Measurements from ENCODE around the gene GRK3. TPM values are rescaled to one million over a fixed set of nuclear protein-coding genes. Genes with fewer than 3 reads are reported as not detected.
"Not testable (repeated sequence)": the region's sequence is repeated elsewhere in the genome, so short reads cannot be mapped to it uniquely, and the experiment has no call there.

The GRK3 gene
- total and polyA plus RNA-seq, 10 of the 15 experiments (the other 5 are each of a cell fraction or from before 2014, with no cell fraction given), result 3.1 to 35.1 (median 14.7) TPM

DNA sequence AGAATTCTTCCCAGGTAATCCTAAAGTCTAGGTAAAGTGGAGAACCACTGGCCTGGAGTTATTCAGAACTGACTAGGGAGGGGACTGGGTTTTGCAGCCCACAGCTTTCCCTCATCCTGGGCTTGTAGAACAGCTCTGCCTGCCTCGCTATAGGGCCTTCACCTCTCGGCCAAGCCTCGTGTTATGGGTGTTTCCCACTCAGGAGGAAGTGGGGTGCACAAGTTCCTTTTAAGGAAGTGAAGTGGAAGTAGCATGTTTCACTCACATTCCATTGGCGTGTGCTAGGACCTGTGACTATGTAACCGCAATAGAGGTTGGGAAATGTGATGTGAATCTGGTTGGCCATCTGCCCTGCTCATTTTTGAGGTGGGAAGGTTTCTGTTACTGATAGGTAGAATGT, 20.5 kb downstream of the GRK3 start:
- WGBS (ENCODE audit: insufficient coverage, insufficient replicate concordance, low lambda C conversion rate, missing lambda C conversion rate), result 42% methylated on average over 5 of the region's 5 CpGs
- POLR2A ChIA-PET; H3K4me3 ChIP-seq; in situ Hi-C loops (cut with MboI); H2AFZ ChIP-seq (ENCODE audit: control insufficient read depth, low read depth, low read length); H3K9me3 ChIP-seq (replicated peaks; ENCODE audit: control insufficient read depth, insufficient read depth, low read length); FAIRE-seq; H3K4me1 ChIP-seq (ENCODE audit: control insufficient read depth, insufficient read depth, low read length); H3K4me2 ChIP-seq (ENCODE audit: control insufficient read depth, insufficient read depth); BruUV-seq (replicated peaks); DNase-seq (ENCODE audit: low read depth, low spot score); intact Hi-C loops (cut with micrococcal nuclease; ENCODE audit: unreplicated experiment); H3K9ac ChIP-seq (ENCODE audit: control insufficient read depth, insufficient read depth, low read length); H3K27ac ChIP-seq (ENCODE audit: control insufficient read depth, insufficient read depth); CTCF ChIA-PET; H4K20me1 ChIP-seq (ENCODE audit: control insufficient read depth, insufficient read depth); H3K36me3 ChIP-seq (ENCODE audit: control insufficient read depth in 2 of 2, insufficient read depth in 2 of 2, low read length in 1 of 2); H3K27me3 ChIP-seq (replicated peaks in 1 of 2; ENCODE audit: control insufficient read depth in 2 of 2, insufficient read depth in 2 of 2, low read length in 1 of 2): not testable (repeated sequence)
- RAD21 ChIA-PET (ENCODE audit: unreplicated experiment), result interaction anchor here (1.2 kb wide), 1 partner anchor 41 kb away, joined by 4 read pairs; no protein-coding TSS in a partner anchor
- peak; percentile 50 for ATAC-seq
- SMC1A ChIA-PET (ENCODE audit: uncharacterized antibody, unreplicated experiment), result interaction anchor here (0.6 to 1.6 kb wide), 3 partner anchors 17 to 112 kb away, joined by 3 to 5 read pairs (median 3); no protein-coding TSS in a partner anchor
- H3K79me2 ChIP-seq (ENCODE audit: control insufficient read depth, insufficient read depth, low read length), result peaks cover 10% of the 10 kb centered on the region
- TF ChIP-seq SRF (IDR thresholded peaks at IDR 0.05; ENCODE audit: low read depth in 2 of 2, low read length in 2 of 2), result 0 out of 4 replicates have a peak, but pooled peaks of 1 of the 2 experiments have one; percentile 28

DNA sequence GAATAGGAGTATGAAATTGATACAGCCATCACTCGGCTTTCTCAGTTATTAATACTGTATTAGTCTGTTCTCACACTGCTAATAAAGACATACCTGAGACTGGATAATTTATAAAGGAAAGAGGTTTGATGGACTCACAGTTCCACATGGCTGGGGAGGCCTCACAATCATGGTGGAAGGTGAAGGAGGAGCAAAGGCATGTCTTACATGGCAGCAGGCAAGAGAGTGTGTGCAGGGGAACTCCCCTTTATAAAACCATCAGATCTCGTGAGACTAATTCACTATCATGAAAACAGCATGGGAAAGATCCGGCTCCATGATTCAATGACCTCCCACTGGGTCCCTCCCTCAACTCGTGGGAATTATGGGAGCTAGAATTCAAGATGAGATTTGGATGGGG, 25.2 kb downstream of the GRK3 start:
- H3K9me3 ChIP-seq (replicated peaks; ENCODE audit: control insufficient read depth, insufficient read depth, low read length); H4K20me1 ChIP-seq (ENCODE audit: control insufficient read depth, insufficient read depth); intact Hi-C loops (cut with micrococcal nuclease; ENCODE audit: unreplicated experiment); CTCF ChIA-PET; ATAC-seq; POLR2A ChIA-PET; SMC1A ChIA-PET (ENCODE audit: uncharacterized antibody, unreplicated experiment); H3K36me3 ChIP-seq (ENCODE audit: control insufficient read depth in 2 of 2, insufficient read depth in 2 of 2, low read length in 1 of 2); H3K4me1 ChIP-seq (ENCODE audit: control insufficient read depth, insufficient read depth, low read length); DNase-seq (ENCODE audit: low read depth, low spot score); H2AFZ ChIP-seq (ENCODE audit: control insufficient read depth, low read depth, low read length); H3K4me3 ChIP-seq; H3K9ac ChIP-seq (ENCODE audit: control insufficient read depth, insufficient read depth, low read length); FAIRE-seq; H3K27ac ChIP-seq (ENCODE audit: control insufficient read depth, insufficient read depth); BruUV-seq (replicated peaks); H3K27me3 ChIP-seq (replicated peaks in 1 of 2; ENCODE audit: control insufficient read depth in 2 of 2, insufficient read depth in 2 of 2, low read length in 1 of 2); H3K4me2 ChIP-seq (ENCODE audit: control insufficient read depth, insufficient read depth); H3K79me2 ChIP-seq (ENCODE audit: control insufficient read depth, insufficient read depth, low read length); RAD21 ChIA-PET (ENCODE audit: unreplicated experiment): not testable (repeated sequence)
- in situ Hi-C loops (cut with MboI), result loop anchor here (5.0 kb wide), 1 partner anchor 292 kb away; no protein-coding TSS in a partner anchor
- 86% methylated on average over 4 of the region's 4 CpGs for WGBS (ENCODE audit: insufficient coverage, insufficient replicate concordance, low lambda C conversion rate, missing lambda C conversion rate)

DNA sequence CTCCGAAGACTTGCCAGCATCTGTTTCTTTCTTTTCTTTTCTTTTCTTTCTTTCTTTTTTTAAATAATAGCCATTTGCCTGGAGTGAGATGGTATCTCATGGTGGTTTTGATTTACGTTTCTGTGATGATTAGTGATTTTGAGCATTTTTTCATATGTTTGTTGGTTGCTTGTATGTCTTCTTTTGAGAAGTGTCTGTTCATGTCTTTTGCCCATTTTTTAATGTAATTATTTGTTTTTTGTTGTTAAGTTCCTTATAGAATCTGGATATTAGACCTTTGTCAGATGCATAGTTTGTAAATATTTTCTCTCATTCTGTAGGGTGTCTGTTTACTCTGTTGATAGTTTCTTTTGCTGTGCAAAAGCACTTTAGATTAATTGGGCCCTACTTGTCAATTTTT, 28.8 kb downstream of the GRK3 start:
- H3K4me2 ChIP-seq (ENCODE audit: control insufficient read depth, insufficient read depth); H3K27ac ChIP-seq (ENCODE audit: control insufficient read depth, insufficient read depth); RAD21 ChIA-PET (ENCODE audit: unreplicated experiment); H2AFZ ChIP-seq (ENCODE audit: control insufficient read depth, low read depth, low read length); H3K36me3 ChIP-seq (ENCODE audit: control insufficient read depth in 2 of 2, insufficient read depth in 2 of 2, low read length in 1 of 2); FAIRE-seq; H4K20me1 ChIP-seq (ENCODE audit: control insufficient read depth, insufficient read depth); DNase-seq (ENCODE audit: low read depth, low spot score); intact Hi-C loops (cut with micrococcal nuclease; ENCODE audit: unreplicated experiment); H3K9me3 ChIP-seq (replicated peaks; ENCODE audit: control insufficient read depth, insufficient read depth, low read length); H3K4me1 ChIP-seq (ENCODE audit: control insufficient read depth, insufficient read depth, low read length); H3K27me3 ChIP-seq (replicated peaks in 1 of 2; ENCODE audit: control insufficient read depth in 2 of 2, insufficient read depth in 2 of 2, low read length in 1 of 2); BruUV-seq (replicated peaks); H3K9ac ChIP-seq (ENCODE audit: control insufficient read depth, insufficient read depth, low read length); CTCF ChIA-PET; ATAC-seq; H3K79me2 ChIP-seq (ENCODE audit: control insufficient read depth, insufficient read depth, low read length); H3K4me3 ChIP-seq: not testable (repeated sequence)
- 86% methylated on average over 2 of the region's 2 CpGs for WGBS (ENCODE audit: insufficient coverage, insufficient replicate concordance, low lambda C conversion rate, missing lambda C conversion rate)
- POLR2A ChIA-PET, result interaction anchor here (0.7 kb wide), 1 partner anchor 59 kb away, joined by 3 read pairs; no protein-coding TSS in a partner anchor
- in situ Hi-C loops (cut with MboI), result loop anchor here (5.0 kb wide), 1 partner anchor 296 kb away; no protein-coding TSS in a partner anchor
- SMC1A ChIA-PET (ENCODE audit: uncharacterized antibody, unreplicated experiment), result interaction anchor here (0.6 to 0.7 kb wide), 2 partner anchors 17 to 49 kb away, joined by 3 read pairs; no protein-coding TSS in a partner anchor

Data from GM12878 (cell line).